ENCODE measurements around the gene CYLD.

CYLD gene

DNA sequence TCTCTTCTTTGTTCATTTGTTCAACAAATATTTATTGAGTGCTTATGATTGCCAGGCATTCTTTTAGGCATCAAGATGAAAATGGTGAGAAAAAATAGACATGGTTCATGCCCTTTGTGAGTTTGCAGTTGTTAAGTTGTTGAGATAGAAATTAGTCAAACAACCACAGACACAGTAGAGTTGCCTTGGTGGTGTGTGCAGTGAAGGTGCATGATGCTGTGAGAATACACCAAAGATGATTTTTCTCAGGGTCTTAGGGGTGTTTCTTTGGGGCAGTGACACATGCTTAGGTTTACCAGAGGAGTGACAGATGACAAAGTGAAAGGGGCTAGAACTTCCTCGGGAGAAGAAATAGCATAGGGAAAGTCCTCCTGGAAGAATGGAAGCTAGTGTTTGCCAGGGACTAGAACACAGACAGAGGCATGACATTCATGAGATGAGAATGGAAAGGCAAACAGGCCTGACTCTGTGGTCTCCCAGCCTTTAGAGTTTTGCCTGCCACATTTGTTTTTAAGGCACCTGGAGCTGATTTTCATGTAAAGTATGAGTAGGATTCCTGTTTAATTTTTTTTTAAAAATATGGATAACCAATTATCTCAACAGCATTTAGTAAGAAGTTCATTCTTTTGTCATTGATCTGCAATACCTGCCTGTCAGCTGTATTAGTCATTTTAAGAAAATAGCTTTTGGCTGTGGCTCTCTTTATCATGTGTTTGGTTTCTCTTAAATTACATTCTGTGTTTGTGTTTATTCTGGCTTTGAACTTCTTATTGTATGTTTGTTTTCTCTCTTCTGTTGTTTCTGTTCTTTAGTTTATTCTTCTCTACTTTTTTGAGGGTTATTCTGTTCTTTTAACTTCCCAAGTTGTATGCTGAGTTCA lies 36.6 kb downstream of the CYLD start:
- H3K27me3 ChIP-seq (ENCODE audit: control insufficient read depth, insufficient read depth, low read length), result no peaks in the 10 kb centered on the region
- no peak overlapping the region for H3K4me3 ChIP-seq (ENCODE audit: low read length)
- peaks cover 8% of the 10 kb centered on the region for H3K36me3 ChIP-seq (ENCODE audit: control insufficient read depth, insufficient read depth, low read length)
- no peaks in the 10 kb centered on the region for H3K4me1 ChIP-seq (ENCODE audit: control insufficient read depth, insufficient read depth, low read length)
- no peak overlapping the region for H3K27ac ChIP-seq (ENCODE audit: low read depth, low read length)
- H3K9ac ChIP-seq (ENCODE audit: low read length), result no peak overlapping the region

DNA sequence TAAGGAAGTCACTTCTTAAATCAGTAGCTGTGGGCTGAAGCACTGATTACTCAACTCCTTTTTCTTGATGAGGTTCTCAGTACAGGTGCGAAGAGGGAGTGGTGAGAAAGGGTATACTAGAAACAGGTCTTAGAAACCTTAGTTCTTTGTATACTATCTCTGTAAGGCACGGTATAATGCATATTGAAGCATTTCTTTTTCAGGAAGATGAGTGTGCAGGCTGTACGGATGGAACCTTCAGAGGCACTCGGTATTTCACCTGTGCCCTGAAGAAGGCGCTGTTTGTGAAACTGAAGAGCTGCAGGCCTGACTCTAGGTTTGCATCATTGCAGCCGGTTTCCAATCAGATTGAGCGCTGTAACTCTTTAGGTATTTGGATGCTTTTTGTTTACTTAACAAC lies 39.2 kb downstream of the CYLD start:
- H3K9ac ChIP-seq (ENCODE audit: low read length), result no peak overlapping the region
- H3K27ac ChIP-seq (ENCODE audit: low read depth, low read length), result no peak overlapping the region
- no peak overlapping the region for H3K4me3 ChIP-seq (ENCODE audit: low read length)
- H3K4me1 ChIP-seq (ENCODE audit: control insufficient read depth, insufficient read depth, low read length), result no peaks in the 10 kb centered on the region
- H3K27me3 ChIP-seq (ENCODE audit: control insufficient read depth, insufficient read depth, low read length), result no peaks in the 10 kb centered on the region
- peaks cover 6% of the 10 kb centered on the region for H3K36me3 ChIP-seq (ENCODE audit: control insufficient read depth, insufficient read depth, low read length)

DNA sequence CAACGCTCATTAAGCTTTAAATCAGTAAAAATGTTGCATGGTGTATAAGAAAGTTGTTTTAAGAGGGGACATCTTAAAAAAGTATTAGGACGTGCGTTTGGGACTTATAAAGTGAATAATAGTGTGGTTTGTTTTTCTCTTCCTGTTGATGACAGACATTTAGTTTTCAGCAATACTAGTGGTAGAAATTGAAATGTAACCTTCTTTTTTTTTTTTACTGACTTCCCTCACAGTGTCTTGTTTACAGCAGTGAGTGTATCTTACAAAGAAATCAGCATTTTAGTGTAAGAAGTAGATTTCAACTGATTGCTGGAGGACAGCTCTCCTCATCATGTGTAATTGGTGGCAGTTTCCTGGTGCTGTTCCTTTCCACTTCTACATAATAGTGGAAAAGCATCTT lies 39.6 kb downstream of the CYLD start:
- Histone ChIP-seq H3K4me3 (ENCODE audit: low read length) (no peak overlapping the region), H3K9ac (ENCODE audit: low read length) (no peak overlapping the region), H3K36me3 (ENCODE audit: control insufficient read depth, insufficient read depth, low read length) (peaks cover 6% of the 10 kb centered on the region), H3K27ac (ENCODE audit: low read depth, low read length) (no peak overlapping the region), H3K4me1 (ENCODE audit: control insufficient read depth, insufficient read depth, low read length) (no peaks in the 10 kb centered on the region), H3K27me3 (ENCODE audit: control insufficient read depth, insufficient read depth, low read length) (no peaks in the 10 kb centered on the region)

DNA sequence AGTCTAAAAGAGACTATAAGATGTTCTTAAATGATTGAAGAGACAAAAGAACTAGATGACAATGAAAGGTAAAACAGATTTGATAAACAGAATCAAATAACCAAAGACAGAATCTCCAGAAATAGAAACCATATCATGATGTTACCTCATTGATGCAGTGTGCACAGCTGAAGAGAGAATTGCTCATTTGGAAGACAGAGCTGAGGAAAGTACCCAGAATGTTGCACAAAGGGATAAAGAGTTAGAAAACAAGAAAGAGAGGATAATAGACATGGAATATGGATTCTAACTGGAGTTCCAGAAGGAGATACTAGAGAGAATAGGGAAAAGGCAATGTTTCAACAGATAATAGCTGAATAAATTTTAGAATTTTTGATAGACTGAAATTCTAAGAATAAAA lies 47.9 kb downstream of the CYLD start:
- Histone ChIP-seq H3K27ac (ENCODE audit: low read depth, low read length) (no peak overlapping the region), H3K27me3 (ENCODE audit: control insufficient read depth, insufficient read depth, low read length) (no peaks in the 10 kb centered on the region), H3K36me3 (ENCODE audit: control insufficient read depth, insufficient read depth, low read length) (peaks cover 15% of the 10 kb centered on the region), H3K4me1 (ENCODE audit: control insufficient read depth, insufficient read depth, low read length) (no peaks in the 10 kb centered on the region), H3K4me3 (ENCODE audit: low read length) (no peak overlapping the region), H3K9ac (ENCODE audit: low read length) (no peak overlapping the region)

DNA sequence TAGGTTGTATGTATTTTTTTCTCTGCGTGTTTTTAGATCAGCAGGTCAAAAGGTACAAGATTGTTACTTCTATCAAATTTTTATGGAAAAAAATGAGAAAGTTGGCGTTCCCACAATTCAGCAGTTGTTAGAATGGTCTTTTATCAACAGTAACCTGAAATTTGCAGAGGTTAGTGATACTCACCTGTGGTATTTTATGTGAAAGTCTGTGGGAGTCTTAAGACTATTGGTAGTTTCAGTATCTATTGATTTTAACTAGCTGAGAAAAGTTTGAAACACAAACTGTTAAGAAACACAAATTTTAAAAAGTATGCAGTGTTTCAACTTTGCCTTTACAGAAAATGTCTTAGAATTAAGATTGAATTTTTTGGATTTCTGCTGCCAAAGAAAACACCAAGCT lies 49.6 kb downstream of the CYLD start:
- peaks cover 31% of the 10 kb centered on the region for H3K36me3 ChIP-seq (ENCODE audit: control insufficient read depth, insufficient read depth, low read length)

DNA sequence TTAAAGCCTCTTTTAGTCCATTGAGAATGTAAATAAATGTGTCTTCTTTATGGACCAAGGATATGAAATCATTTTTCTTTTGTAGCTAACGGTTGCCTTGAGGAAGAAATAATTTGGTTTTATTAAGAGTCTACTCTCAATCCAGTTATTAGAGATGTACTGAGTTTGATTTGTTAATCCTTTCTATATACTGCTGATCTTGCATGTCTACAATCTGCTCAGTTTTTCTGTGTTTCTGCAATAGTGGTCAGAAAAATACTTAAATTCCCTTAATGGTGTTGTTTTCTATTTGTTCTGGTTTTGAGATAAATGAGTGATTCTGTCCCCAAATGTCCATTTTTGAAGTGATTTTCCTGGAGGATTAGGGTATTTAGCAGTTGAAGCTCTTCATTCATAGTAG lies 54.9 kb downstream of the CYLD start:
- H3K4me3 ChIP-seq (ENCODE audit: low read length), result no peak overlapping the region
- H3K9ac ChIP-seq (ENCODE audit: low read length), result no peak overlapping the region
- no peaks in the 10 kb centered on the region for H3K4me1 ChIP-seq (ENCODE audit: control insufficient read depth, insufficient read depth, low read length)
- no peak overlapping the region for H3K27ac ChIP-seq (ENCODE audit: low read depth, low read length)
- no peaks in the 10 kb centered on the region for H3K27me3 ChIP-seq (ENCODE audit: control insufficient read depth, insufficient read depth, low read length)
- peaks cover 31% of the 10 kb centered on the region for H3K36me3 ChIP-seq (ENCODE audit: control insufficient read depth, insufficient read depth, low read length)

More for the DNA sequence above, 49.6 kb downstream of the CYLD start:
- Histone ChIP-seq H3K4me1 (ENCODE audit: control insufficient read depth, insufficient read depth, low read length) (no peaks in the 10 kb centered on the region), H3K9ac (ENCODE audit: low read length) (no peak overlapping the region), H3K27ac (ENCODE audit: low read depth, low read length) (no peak overlapping the region), H3K4me3 (ENCODE audit: low read length) (no peak overlapping the region), H3K27me3 (ENCODE audit: control insufficient read depth, insufficient read depth, low read length) (no peaks in the 10 kb centered on the region)

DNA sequence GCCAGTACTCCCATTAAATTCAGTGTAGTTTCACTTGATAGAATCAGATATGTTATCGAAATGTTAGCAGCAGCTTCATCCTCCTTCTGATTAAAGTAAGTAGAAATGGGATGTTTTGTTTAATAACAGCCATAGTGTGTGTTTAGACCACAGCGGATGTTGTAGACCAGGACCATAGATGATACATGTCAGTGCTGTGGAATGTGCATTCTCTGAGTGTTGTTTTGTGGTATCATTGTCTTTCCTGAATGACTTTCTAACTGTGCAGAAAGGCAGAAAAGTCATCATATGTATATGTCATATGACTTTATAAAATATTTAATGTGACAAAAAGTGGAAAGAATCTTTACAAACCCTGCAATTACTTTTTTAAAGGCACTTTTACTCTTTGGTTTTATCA lies 55.6 kb downstream of the CYLD start:
- Histone ChIP-seq H3K27ac (ENCODE audit: low read depth, low read length) (no peak overlapping the region), H3K9ac (ENCODE audit: low read length) (no peak overlapping the region), H3K4me1 (ENCODE audit: control insufficient read depth, insufficient read depth, low read length) (no peaks in the 10 kb centered on the region), H3K36me3 (ENCODE audit: control insufficient read depth, insufficient read depth, low read length) (peaks cover 31% of the 10 kb centered on the region), H3K4me3 (ENCODE audit: low read length) (no peak overlapping the region), H3K27me3 (ENCODE audit: control insufficient read depth, insufficient read depth, low read length) (no peaks in the 10 kb centered on the region)

DNA sequence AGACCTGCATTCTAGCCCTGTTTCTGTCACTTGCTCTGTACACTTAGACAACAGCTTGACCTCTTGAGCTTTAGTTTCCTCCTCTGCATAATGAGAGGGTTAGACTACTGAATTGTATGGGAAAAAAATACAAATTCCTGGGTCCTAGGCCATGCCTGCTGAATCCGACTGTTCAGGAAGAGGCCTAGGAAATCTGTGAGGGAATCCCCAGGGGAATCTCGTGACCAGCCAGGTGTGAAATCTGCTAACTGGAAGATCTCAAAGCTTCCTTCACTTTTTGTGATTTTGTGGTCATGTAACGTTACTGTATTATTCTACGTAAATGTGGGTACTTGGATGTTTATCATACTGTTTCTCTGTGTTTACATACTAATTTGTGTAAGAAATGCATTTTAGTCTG lies 58.2 kb downstream of the CYLD start:
- Histone ChIP-seq H3K4me1 (ENCODE audit: control insufficient read depth, insufficient read depth, low read length) (no peaks in the 10 kb centered on the region), H3K4me3 (ENCODE audit: low read length) (no peak overlapping the region), H3K27ac (ENCODE audit: low read depth, low read length) (no peak overlapping the region), H3K27me3 (ENCODE audit: control insufficient read depth, insufficient read depth, low read length) (no peaks in the 10 kb centered on the region), H3K9ac (ENCODE audit: low read length) (no peak overlapping the region), H3K36me3 (ENCODE audit: control insufficient read depth, insufficient read depth, low read length) (peaks cover 16% of the 10 kb centered on the region)

DNA sequence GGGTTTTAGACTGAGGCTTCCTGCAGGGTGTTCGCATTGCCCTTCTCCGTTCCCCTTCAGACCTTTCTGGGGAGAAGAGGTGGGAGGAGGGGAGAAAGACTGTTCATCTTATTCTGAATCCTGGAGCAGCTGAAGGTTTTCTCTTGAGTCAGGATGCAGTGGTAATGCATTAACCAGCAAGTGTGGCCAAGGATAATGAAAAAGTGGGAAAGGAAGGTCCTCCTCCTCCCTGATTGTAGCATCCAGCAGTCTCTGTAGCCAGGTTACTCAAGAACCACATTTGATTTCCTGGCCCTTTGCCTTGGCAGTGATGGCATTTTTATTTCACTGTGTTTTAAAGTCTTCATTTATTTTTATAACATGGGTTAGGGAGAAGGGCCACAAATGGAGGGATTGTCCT lies 59.1 kb downstream of the CYLD start:
- Histone ChIP-seq H3K4me1 (ENCODE audit: control insufficient read depth, insufficient read depth, low read length) (peaks cover 2% of the 10 kb centered on the region), H3K36me3 (ENCODE audit: control insufficient read depth, insufficient read depth, low read length) (peaks cover 7% of the 10 kb centered on the region), H3K27me3 (ENCODE audit: control insufficient read depth, insufficient read depth, low read length) (no peaks in the 10 kb centered on the region), H3K27ac (ENCODE audit: low read depth, low read length) (no peak overlapping the region), H3K4me3 (ENCODE audit: low read length) (no peak overlapping the region), H3K9ac (ENCODE audit: low read length) (no peak overlapping the region)

DNA sequence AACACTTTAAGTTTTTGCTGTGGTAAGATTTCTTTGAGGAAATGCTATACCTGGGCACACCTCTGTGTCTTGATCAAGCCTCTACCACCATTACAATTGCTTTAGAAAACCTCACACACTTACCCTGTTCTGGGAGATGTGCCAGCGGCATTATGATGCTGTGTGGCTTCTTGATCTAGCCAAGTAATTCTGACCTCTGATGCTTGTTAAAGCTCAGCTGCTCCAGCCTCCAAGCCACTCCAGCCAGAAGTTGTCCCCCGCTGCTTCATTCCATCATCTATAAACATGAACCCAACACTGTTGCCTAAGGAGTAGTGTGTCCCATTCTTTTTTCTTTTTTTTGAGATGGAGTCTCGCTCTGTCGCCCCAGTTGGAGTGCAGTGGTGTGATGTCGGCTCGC lies 60.1 kb downstream of the CYLD start:
- Histone ChIP-seq H3K4me3 (ENCODE audit: low read length) (no peak overlapping the region), H3K27ac (ENCODE audit: low read depth, low read length) (no peak overlapping the region), H3K36me3 (ENCODE audit: control insufficient read depth, insufficient read depth, low read length) (peaks cover 3% of the 10 kb centered on the region), H3K27me3 (ENCODE audit: control insufficient read depth, insufficient read depth, low read length) (no peaks in the 10 kb centered on the region), H3K4me1 (ENCODE audit: control insufficient read depth, insufficient read depth, low read length) (peaks cover 3% of the 10 kb centered on the region), H3K9ac (ENCODE audit: low read length) (no peak overlapping the region)

DNA sequence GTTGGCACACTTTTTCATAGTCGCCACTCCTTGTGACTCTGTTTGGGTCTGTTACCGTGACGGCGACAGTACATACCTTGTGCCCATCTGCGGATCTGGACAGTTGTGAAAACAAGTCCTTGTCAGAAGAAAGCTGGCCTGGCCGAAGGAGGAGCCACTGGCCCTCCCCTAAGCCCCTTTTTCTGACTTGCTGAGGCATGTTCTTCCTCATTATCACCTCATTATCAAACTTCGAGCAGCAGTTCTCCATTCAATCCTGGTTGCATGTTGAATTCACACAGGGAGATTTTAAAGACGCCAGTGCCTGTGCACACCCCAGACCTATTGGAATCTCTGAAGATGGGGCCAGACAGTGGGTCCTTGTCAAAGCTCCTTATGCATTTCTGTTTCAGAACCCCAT lies 61.1 kb downstream of the CYLD start:
- Histone ChIP-seq H3K36me3 (ENCODE audit: control insufficient read depth, insufficient read depth, low read length) (peaks cover 3% of the 10 kb centered on the region), H3K9ac (ENCODE audit: low read length) (no peak overlapping the region), H3K4me1 (ENCODE audit: control insufficient read depth, insufficient read depth, low read length) (peaks cover 3% of the 10 kb centered on the region), H3K4me3 (ENCODE audit: low read length) (no peak overlapping the region), H3K27ac (ENCODE audit: low read depth, low read length) (no peak overlapping the region), H3K27me3 (ENCODE audit: control insufficient read depth, insufficient read depth, low read length) (no peaks in the 10 kb centered on the region)

DNA sequence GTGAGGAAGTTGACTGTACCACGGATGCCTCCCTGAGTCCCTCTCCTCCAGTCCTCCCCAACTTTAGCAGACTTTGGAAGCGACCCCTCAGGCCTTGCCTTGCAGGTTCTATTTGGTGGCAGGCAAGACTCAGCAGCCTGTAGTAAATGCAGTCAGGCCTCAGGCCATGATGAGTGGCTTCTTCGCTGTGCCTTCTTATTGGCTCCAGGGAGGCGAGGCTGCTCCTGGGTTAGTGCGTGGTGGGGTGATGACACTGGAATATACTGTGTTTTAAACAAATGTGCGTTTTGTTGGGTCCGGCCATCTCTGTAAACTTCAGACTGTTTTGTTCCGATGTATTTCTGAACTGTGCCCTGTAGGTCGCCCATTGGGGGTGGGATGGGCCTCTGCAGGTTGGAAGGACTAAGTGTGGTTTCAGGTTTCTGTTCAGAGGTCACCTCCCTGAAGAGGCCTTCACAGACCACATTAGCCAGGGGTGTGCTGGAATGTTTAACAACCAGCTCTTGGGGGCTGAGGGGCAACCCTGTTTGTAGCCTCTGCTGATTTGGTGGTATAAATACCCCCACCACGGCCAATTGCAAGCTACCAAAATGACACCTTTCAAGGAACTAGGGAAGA lies 62.5 kb downstream of the CYLD start:
- Histone ChIP-seq H3K36me3 (ENCODE audit: control insufficient read depth, insufficient read depth, low read length) (no peaks in the 10 kb centered on the region), H3K27ac (ENCODE audit: low read depth, low read length) (no peak overlapping the region), H3K9ac (ENCODE audit: low read length) (no peak overlapping the region), H3K4me3 (ENCODE audit: low read length) (no peak overlapping the region), H3K27me3 (ENCODE audit: control insufficient read depth, insufficient read depth, low read length) (no peaks in the 10 kb centered on the region), H3K4me1 (ENCODE audit: control insufficient read depth, insufficient read depth, low read length) (peaks cover 3% of the 10 kb centered on the region)

Measured in rectal smooth muscle tissue (tissue), 1 donor.